ENCODE data around the gene ARMCX4. TPM values are rescaled to one million over a fixed set of nuclear protein-coding genes. Genes with fewer than 3 reads are reported as not detected.

The ARMCX4 gene
- total RNA-seq, result 16.5 TPM

- Histone ChIP-seq H3K27ac (peak within 1 kb of the TSS; percentile 53), H3K9me3 (no peaks in the 10 kb centered on the region), H3K27me3 (no peaks in the 10 kb centered on the region), H3K4me1 (no peaks in the 10 kb centered on the region), H3K36me3 (no peaks in the 10 kb centered on the region), H3K4me3 (peak within 1 kb of the TSS; percentile 41 to 48)
- TF ChIP-seq POLR2A (IDR thresholded peaks at IDR 0.05) (no peak), POLR2AphosphoS5 (IDR thresholded peaks at IDR 0.05; ENCODE audit: insufficient read depth in 1 of 2, low read depth in 1 of 2) (peak in 1 of 2 donors; percentile 68)
- no peak for DNase-seq (ENCODE audit: extremely low spot score in 2 of 2)
- intact Hi-C loops (cut with DNase I), result no loop called here
Observed at GRCh38 chrX:101485212-101485949, at the start of gene ARMCX4. Gene ARMCX4 (plus strand): TSS chrX:101485456. CDS start chrX:101488590, 3,134 bp downstream.

- Histone ChIP-seq H3K4me3 (no peak overlapping the region), H3K27ac (no peak overlapping the region), H3K27me3 (no peaks in the 10 kb centered on the region), H3K36me3 (peaks cover 0 to 11% of the 10 kb centered on the region in 2 donors), H3K9me3 (no peaks in the 10 kb centered on the region), H3K4me1 (no peaks in the 10 kb centered on the region)
- TF ChIP-seq POLR2AphosphoS5 (IDR thresholded peaks at IDR 0.05; ENCODE audit: insufficient read depth in 1 of 2, low read depth in 1 of 2), result no peak
- TF ChIP-seq POLR2A (IDR thresholded peaks at IDR 0.05), result no peak
- no peak for TF ChIP-seq CTCF (IDR thresholded peaks at IDR 0.05)
- no peak for DNase-seq (ENCODE audit: extremely low spot score in 2 of 2)
- intact Hi-C loops (cut with DNase I), result no loop called here
Observed at GRCh38 chrX:101442085-101442484, 43.2 kb upstream of the ARMCX4 start.

GRCh38 chrX:101449279-101449678, 36.0 kb upstream of the ARMCX4 start:
- Histone ChIP-seq H3K36me3 (peaks cover 0 to 6% of the 10 kb centered on the region in 2 donors), H3K4me1 (no peaks in the 10 kb centered on the region), H3K9me3 (no peaks in the 10 kb centered on the region), H3K27me3 (no peaks in the 10 kb centered on the region), H3K4me3 (no peak overlapping the region), H3K27ac (no peak overlapping the region)
- intact Hi-C loops (cut with DNase I), result no loop called here
- TF ChIP-seq POLR2AphosphoS5 (IDR thresholded peaks at IDR 0.05; ENCODE audit: insufficient read depth in 1 of 2, low read depth in 1 of 2) (no peak), POLR2A (IDR thresholded peaks at IDR 0.05) (no peak), CTCF (IDR thresholded peaks at IDR 0.05) (no peak)
- no peak for DNase-seq (ENCODE audit: extremely low spot score in 2 of 2)

GRCh38 chrX:101450085-101450484, 35.2 kb upstream of the ARMCX4 start:
- DNase-seq (ENCODE audit: extremely low spot score in 2 of 2), result no peak
- Histone ChIP-seq H3K27me3 (no peaks in the 10 kb centered on the region), H3K9me3 (no peaks in the 10 kb centered on the region), H3K4me1 (no peaks in the 10 kb centered on the region), H3K4me3 (no peak overlapping the region), H3K27ac (no peak overlapping the region), H3K36me3 (peaks cover 0 to 6% of the 10 kb centered on the region in 2 donors)
- intact Hi-C loops (cut with DNase I), result no loop called here
- TF ChIP-seq CTCF (IDR thresholded peaks at IDR 0.05) (no peak), POLR2A (IDR thresholded peaks at IDR 0.05) (no peak), POLR2AphosphoS5 (IDR thresholded peaks at IDR 0.05; ENCODE audit: insufficient read depth in 1 of 2, low read depth in 1 of 2) (no peak)

GRCh38 chrX:101450961-101451360, 34.3 kb upstream of the ARMCX4 start:
- Histone ChIP-seq H3K4me1 (no peaks in the 10 kb centered on the region), H3K36me3 (peaks cover 0 to 6% of the 10 kb centered on the region in 2 donors), H3K27me3 (no peaks in the 10 kb centered on the region), H3K9me3 (no peaks in the 10 kb centered on the region), H3K27ac (no peak overlapping the region), H3K4me3 (no peak overlapping the region)
- TF ChIP-seq CTCF (IDR thresholded peaks at IDR 0.05) (no peak), POLR2A (IDR thresholded peaks at IDR 0.05) (no peak), POLR2AphosphoS5 (IDR thresholded peaks at IDR 0.05; ENCODE audit: insufficient read depth in 1 of 2, low read depth in 1 of 2) (no peak)
- no peak for DNase-seq (ENCODE audit: extremely low spot score in 2 of 2)
- intact Hi-C loops (cut with DNase I), result no loop called here

Measured in vagina (tissue), 2 donors.